ENCODE measurements around the gene GNG7. TPM values are rescaled to one million over a fixed set of nuclear protein-coding genes. Genes with fewer than 3 reads are reported as not detected.

Gene GNG7
- total RNA-seq, 1 donor from 2014 or later: 5.1 TPM

- TF ChIP-seq, protein P1, sequence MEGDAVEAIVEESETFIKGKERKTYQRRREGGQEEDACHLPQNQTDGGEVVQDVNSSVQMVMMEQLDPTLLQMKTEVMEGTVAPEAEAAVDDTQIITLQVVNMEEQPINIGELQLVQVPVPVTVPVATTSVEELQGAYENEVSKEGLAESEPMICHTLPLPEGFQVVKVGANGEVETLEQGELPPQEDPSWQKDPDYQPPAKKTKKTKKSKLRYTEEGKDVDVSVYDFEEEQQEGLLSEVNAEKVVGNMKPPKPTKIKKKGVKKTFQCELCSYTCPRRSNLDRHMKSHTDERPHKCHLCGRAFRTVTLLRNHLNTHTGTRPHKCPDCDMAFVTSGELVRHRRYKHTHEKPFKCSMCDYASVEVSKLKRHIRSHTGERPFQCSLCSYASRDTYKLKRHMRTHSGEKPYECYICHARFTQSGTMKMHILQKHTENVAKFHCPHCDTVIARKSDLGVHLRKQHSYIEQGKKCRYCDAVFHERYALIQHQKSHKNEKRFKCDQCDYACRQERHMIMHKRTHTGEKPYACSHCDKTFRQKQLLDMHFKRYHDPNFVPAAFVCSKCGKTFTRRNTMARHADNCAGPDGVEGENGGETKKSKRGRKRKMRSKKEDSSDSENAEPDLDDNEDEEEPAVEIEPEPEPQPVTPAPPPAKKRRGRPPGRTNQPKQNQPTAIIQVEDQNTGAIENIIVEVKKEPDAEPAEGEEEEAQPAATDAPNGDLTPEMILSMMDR (IDR thresholded peaks at IDR 0.05): peak; percentile 34
- H3K27ac Mint-ChIP-seq (ENCODE audit: unreplicated experiment): peak overlapping the region; percentile 95
- no peaks in the 10 kb centered on the region for H3K27me3 Mint-ChIP-seq (ENCODE audit: unreplicated experiment)
- peaks cover 45% of the 10 kb centered on the region for H3K4me1 Mint-ChIP-seq (ENCODE audit: unreplicated experiment)
- peaks cover 3% of the 10 kb centered on the region for H3K36me3 Mint-ChIP-seq (ENCODE audit: unreplicated experiment)
- DNase-seq (ENCODE audit: extremely low spot score, unreplicated experiment): no peak
- peaks cover 5% of the 10 kb centered on the region for H3K9me3 Mint-ChIP-seq (ENCODE audit: unreplicated experiment)
- H3K4me3 Mint-ChIP-seq (ENCODE audit: unreplicated experiment): peak overlapping the region; percentile 68
Observed at GRCh38 chr19:2579678-2580280, 122.7 kb downstream of the GNG7 start.

- Mint-ChIP-seq H3K36me3 (ENCODE audit: unreplicated experiment) (peaks cover 3% of the 10 kb centered on the region), H3K27me3 (ENCODE audit: unreplicated experiment) (no peaks in the 10 kb centered on the region), H3K9me3 (ENCODE audit: unreplicated experiment) (peaks cover 5% of the 10 kb centered on the region), H3K4me3 (ENCODE audit: unreplicated experiment) (peak overlapping the region; percentile 68), H3K27ac (ENCODE audit: unreplicated experiment) (peak overlapping the region; percentile 95), H3K4me1 (ENCODE audit: unreplicated experiment) (peaks cover 48% of the 10 kb centered on the region)
- peak; percentile 95 for DNase-seq (ENCODE audit: extremely low spot score, unreplicated experiment)
- TF ChIP-seq, protein P1 (IDR thresholded peaks at IDR 0.05): peak; percentile 97
Observed at GRCh38 chr19:2578901-2579677, 123.4 kb downstream of the GNG7 start.

DNA sequence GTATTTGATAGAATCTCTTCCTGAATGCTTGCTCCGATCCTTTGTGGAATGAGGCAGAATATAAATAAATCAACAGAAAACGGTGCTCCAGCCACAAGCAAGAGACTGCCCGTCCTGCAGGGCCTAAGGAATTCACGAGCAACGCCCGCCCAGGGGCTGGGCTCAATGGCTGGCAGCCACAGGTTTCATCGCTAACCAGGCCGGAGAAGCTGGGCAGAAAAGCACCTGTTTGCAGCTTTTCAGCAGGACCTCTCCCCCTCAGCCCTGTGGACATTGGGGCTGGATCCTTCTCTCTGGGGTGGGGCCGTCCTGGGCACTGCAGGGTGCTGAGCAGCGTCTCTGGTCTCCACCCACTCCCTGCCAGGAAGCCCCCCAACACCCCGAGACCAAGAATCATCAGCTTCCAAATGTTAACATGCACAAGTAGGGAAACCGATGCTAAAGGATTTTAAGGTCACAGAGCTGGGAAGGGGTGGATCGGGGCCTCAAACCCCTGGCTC lies 124.1 kb downstream of the GNG7 start:
- Mint-ChIP-seq H3K27ac (ENCODE audit: unreplicated experiment) (peak overlapping the region; percentile 95), H3K4me1 (ENCODE audit: unreplicated experiment) (peaks cover 48% of the 10 kb centered on the region), H3K4me3 (ENCODE audit: unreplicated experiment) (peak overlapping the region; percentile 68), H3K9me3 (ENCODE audit: unreplicated experiment) (peaks cover 5% of the 10 kb centered on the region), H3K36me3 (ENCODE audit: unreplicated experiment) (peaks cover 3% of the 10 kb centered on the region), H3K27me3 (ENCODE audit: unreplicated experiment) (no peaks in the 10 kb centered on the region)
- TF ChIP-seq, protein P1 (IDR thresholded peaks at IDR 0.05): no peak
- no peak for DNase-seq (ENCODE audit: extremely low spot score, unreplicated experiment)

GRCh38 chr19:2577722-2578335 lies 124.7 kb downstream of the GNG7 start:
- H3K27ac Mint-ChIP-seq (ENCODE audit: unreplicated experiment): peak overlapping the region; percentile 95
- peaks cover 48% of the 10 kb centered on the region for H3K4me1 Mint-ChIP-seq (ENCODE audit: unreplicated experiment)
- no peak overlapping the region for H3K4me3 Mint-ChIP-seq (ENCODE audit: unreplicated experiment)
- peaks cover 3% of the 10 kb centered on the region for H3K36me3 Mint-ChIP-seq (ENCODE audit: unreplicated experiment)
- TF ChIP-seq, protein P1 (IDR thresholded peaks at IDR 0.05): no peak
- DNase-seq (ENCODE audit: extremely low spot score, unreplicated experiment): no peak
- peaks cover 5% of the 10 kb centered on the region for H3K9me3 Mint-ChIP-seq (ENCODE audit: unreplicated experiment)
- H3K27me3 Mint-ChIP-seq (ENCODE audit: unreplicated experiment): no peaks in the 10 kb centered on the region
